ENCODE results near the gene COG8. TPM values are rescaled to one million over a fixed set of nuclear protein-coding genes. Genes with fewer than 3 reads are reported as not detected.
"Not testable (repeated sequence)": the region's sequence is repeated elsewhere in the genome, so short reads cannot be mapped to it uniquely, and the experiment has no call there.

Gene COG8
- total and polyA plus RNA-seq, 2 of the 8 experiments (the other 6 are each of a cell fraction or from before 2014, with no cell fraction given) = 49.1 to 55.6 TPM

DNA sequence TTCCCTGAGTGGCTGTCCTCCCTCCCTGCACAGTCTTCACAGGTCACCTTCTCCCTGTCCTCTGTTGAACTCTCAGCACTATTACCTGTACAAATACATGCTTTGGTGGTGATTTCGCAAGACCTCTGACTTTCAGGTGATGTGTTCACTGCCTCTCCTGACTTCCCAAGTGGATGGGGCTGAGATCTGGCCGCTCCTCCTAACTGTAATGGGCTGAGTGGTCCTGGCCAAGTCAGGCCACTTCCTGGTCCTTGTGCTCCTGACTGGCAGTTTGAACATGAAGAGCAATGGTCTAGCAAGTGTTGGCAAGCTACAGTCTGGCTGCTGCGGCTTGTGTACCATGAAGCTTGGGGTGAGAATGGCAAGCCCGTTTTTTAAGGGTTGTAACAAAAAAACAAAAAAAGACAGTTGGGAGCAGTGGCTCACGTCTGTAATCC, 23.9 kb upstream of the COG8 start:
- no peak overlapping the region for H2AFZ ChIP-seq (ENCODE audit: low read length)
- no peaks in the 10 kb centered on the region for H3K9me3 ChIP-seq (ENCODE audit: insufficient read depth in 2 of 2, low read depth in 1 of 2, low read length in 1 of 2)
- WGBS, 2 experiments (ENCODE audit: extremely low coverage in 1 of 2, insufficient coverage in 1 of 2, insufficient read length in 1 of 2, insufficient replicate concordance in 2 of 2, low coverage in 1 of 2, low lambda C conversion rate in 2 of 2, missing lambda C conversion rate in 1 of 2) = 92% methylated on average over 5 of the region's 5 CpGs; no CpG with 5 or more reads in 1 of the 2 experiments
- no peaks in the 10 kb centered on the region for H3K79me1 ChIP-seq (ENCODE audit: low read depth, low read length)
- H2BK20ac ChIP-seq (ENCODE audit: low read length) = no peak overlapping the region
- H2BK12ac ChIP-seq (ENCODE audit: low read depth, low read length) = no peak overlapping the region
- no peak overlapping the region for H2BK15ac ChIP-seq (ENCODE audit: low read length)
- H3K9ac ChIP-seq (replicated peaks in 1 of 4; ENCODE audit: extremely low read depth in 1 of 4, low read depth in 3 of 4, low read length in 3 of 4) = no peak overlapping the region
- ChIA-PET POLR2A (ENCODE audit: partially characterized antibody) (no interaction called here), CTCF (ENCODE audit: partially characterized antibody) (interaction anchor here (1.3 kb wide), 1 partner anchor 10 kb away, joined by 5 read pairs; no protein-coding TSS in a partner anchor)
- no peak overlapping the region for H3K23ac ChIP-seq (ENCODE audit: insufficient read length)
- H3K79me2 ChIP-seq (ENCODE audit: control insufficient read depth in 1 of 2, insufficient read depth in 2 of 2, low read length in 2 of 2) = no peaks in the 10 kb centered on the region
- no peak overlapping the region for H3K14ac ChIP-seq (ENCODE audit: insufficient read length)
- no peak overlapping the region for H2BK120ac ChIP-seq (replicated peaks; ENCODE audit: low read depth, low read length)
- no peaks in the 10 kb centered on the region for H3K4me1 ChIP-seq (replicated peaks in 1 of 4; ENCODE audit: control insufficient read depth in 3 of 4, insufficient read depth in 4 of 4, low read length in 3 of 4)
- DNase-seq (ENCODE audit: low read depth in 1 of 2, low spot score in 2 of 2) (no peak), FAIRE-seq (no peak)
- no peaks in the 10 kb centered on the region for H3K27me3 ChIP-seq (replicated peaks in 1 of 4; ENCODE audit: control insufficient read depth in 3 of 4, extremely low read depth in 1 of 4, insufficient read depth in 3 of 4, low read length in 3 of 4)
- no peaks in the 10 kb centered on the region for H3K23me2 ChIP-seq (ENCODE audit: low read depth, low read length)
- no peak overlapping the region for H4K5ac ChIP-seq (ENCODE audit: insufficient read length, low read depth, low read length)
- H2AK5ac ChIP-seq (ENCODE audit: low read depth, low read length) = no peak overlapping the region
- no peaks in the 10 kb centered on the region for H4K20me1 ChIP-seq (replicated peaks in 1 of 2; ENCODE audit: control insufficient read depth in 1 of 2, insufficient read depth in 2 of 2, low read length in 2 of 2)
- H3K18ac ChIP-seq (ENCODE audit: extremely low read depth, low read length) = no peak overlapping the region
- H3K4me3 ChIP-seq (ENCODE audit: extremely low read depth in 1 of 4, insufficient read depth in 2 of 4, low read depth in 3 of 4, low read length in 4 of 4) = no peak overlapping the region
- H3K4ac ChIP-seq (replicated peaks; ENCODE audit: insufficient read length, low read depth, low read length) = no peak overlapping the region
- TF ChIP-seq MAFK (IDR thresholded peaks at IDR 0.05; ENCODE audit: low read depth, low read length) (no peak), CEBPB (IDR thresholded peaks at IDR 0.05; ENCODE audit: low read depth, low read length) (peak; percentile 71; the same call in 1 of the 2 replicates)
- H4K8ac ChIP-seq (ENCODE audit: extremely low read depth, insufficient read depth, low read length) = no peak overlapping the region
- H3K4me2 ChIP-seq (ENCODE audit: insufficient read depth in 1 of 2, low read depth in 2 of 2, low read length in 2 of 2) = no peak overlapping the region
- no peak overlapping the region for H3K56ac ChIP-seq (replicated peaks; ENCODE audit: insufficient read length, low read depth, low read length)
- no peak overlapping the region for H4K91ac ChIP-seq (replicated peaks; ENCODE audit: insufficient read length, low read length)
- peaks cover 11 to 32% (median 24%) of the 10 kb centered on the region in 4 experiments for H3K36me3 ChIP-seq (ENCODE audit: control insufficient read depth in 2 of 4, insufficient read depth in 4 of 4, low read length in 3 of 4)
- H2BK5ac ChIP-seq (ENCODE audit: low read depth, low read length) = no peak overlapping the region
- no peak overlapping the region for H3K27ac ChIP-seq (ENCODE audit: low read depth, low read length)

- H4K8ac ChIP-seq (ENCODE audit: extremely low read depth, insufficient read depth, low read length); H2BK15ac ChIP-seq (ENCODE audit: low read length); H3K23me2 ChIP-seq (ENCODE audit: low read depth, low read length); H3K4me1 ChIP-seq (replicated peaks in 1 of 4; ENCODE audit: control insufficient read depth in 3 of 4, insufficient read depth in 4 of 4, low read length in 3 of 4); DNase-seq (ENCODE audit: low read depth in 1 of 2, low spot score in 2 of 2); H2BK5ac ChIP-seq (ENCODE audit: low read depth, low read length); H2BK20ac ChIP-seq (ENCODE audit: low read length); H4K91ac ChIP-seq (replicated peaks; ENCODE audit: insufficient read length, low read length); H3K9ac ChIP-seq (replicated peaks in 1 of 4; ENCODE audit: extremely low read depth in 1 of 4, low read depth in 3 of 4, low read length in 3 of 4); H3K4me2 ChIP-seq (ENCODE audit: insufficient read depth in 1 of 2, low read depth in 2 of 2, low read length in 2 of 2); H4K20me1 ChIP-seq (replicated peaks in 1 of 2; ENCODE audit: control insufficient read depth in 1 of 2, insufficient read depth in 2 of 2, low read length in 2 of 2); H3K14ac ChIP-seq (ENCODE audit: insufficient read length); H3K27ac ChIP-seq (ENCODE audit: low read depth, low read length); H3K9me3 ChIP-seq (ENCODE audit: insufficient read depth in 2 of 2, low read depth in 1 of 2, low read length in 1 of 2); H2BK12ac ChIP-seq (ENCODE audit: low read depth, low read length); H3K27me3 ChIP-seq (replicated peaks in 1 of 4; ENCODE audit: control insufficient read depth in 3 of 4, extremely low read depth in 1 of 4, insufficient read depth in 3 of 4, low read length in 3 of 4); H4K5ac ChIP-seq (ENCODE audit: insufficient read length, low read depth, low read length); H2AK5ac ChIP-seq (ENCODE audit: low read depth, low read length); H3K4ac ChIP-seq (replicated peaks; ENCODE audit: insufficient read length, low read depth, low read length); H3K23ac ChIP-seq (ENCODE audit: insufficient read length); H3K4me3 ChIP-seq (ENCODE audit: extremely low read depth in 1 of 4, insufficient read depth in 2 of 4, low read depth in 3 of 4, low read length in 4 of 4); H2AFZ ChIP-seq (ENCODE audit: low read length); FAIRE-seq; CTCF ChIA-PET (ENCODE audit: partially characterized antibody); H3K18ac ChIP-seq (ENCODE audit: extremely low read depth, low read length); H3K56ac ChIP-seq (replicated peaks; ENCODE audit: insufficient read length, low read depth, low read length); H3K36me3 ChIP-seq (ENCODE audit: control insufficient read depth in 2 of 4, insufficient read depth in 4 of 4, low read length in 3 of 4); H3K79me1 ChIP-seq (ENCODE audit: low read depth, low read length); H2BK120ac ChIP-seq (replicated peaks; ENCODE audit: low read depth, low read length); H3K79me2 ChIP-seq (ENCODE audit: control insufficient read depth in 1 of 2, insufficient read depth in 2 of 2, low read length in 2 of 2); POLR2A ChIA-PET (ENCODE audit: partially characterized antibody): not testable (repeated sequence)
- WGBS, 2 experiments (ENCODE audit: extremely low coverage in 1 of 2, insufficient coverage in 1 of 2, insufficient read length in 1 of 2, insufficient replicate concordance in 2 of 2, low coverage in 1 of 2, low lambda C conversion rate in 2 of 2, missing lambda C conversion rate in 1 of 2) = 92% methylated on average over 9 of the region's 9 CpGs; no CpG with 5 or more reads in 1 of the 2 experiments
These were observed 20.7 kb upstream of the COG8 start for GRCh38 chr16:69360070-69360469.
